H1 (cell line): ENCODE results near the gene CFAP100. TPM values are rescaled to one million over a fixed set of nuclear protein-coding genes. Genes with fewer than 3 reads are reported as not detected.

Source experiments
- CTCF ChIA-PET: fragments of 300-600 bp; sonication (Branson Sonifier 250); formaldehyde crosslinking; loops from one replicate; lab custom pipeline; 2021; ENCODE audit not compliant: partially characterized antibody; lab: Charles Lee
- POLR2A ChIA-PET: fragments of 300-600 bp; sonication (Branson Sonifier 250); formaldehyde crosslinking; loops from one replicate; lab custom pipeline; 2021; ENCODE audit warnings: inconsistent platforms; ENCODE audit not compliant: partially characterized antibody; lab: Charles Lee
- DNase-seq, 2 experiments: peaks; one replicate each; pipeline versions ENCODE4 v3.0.0 to v3.0.0-alpha.2; 2010 to 2022; ENCODE audit warnings: low spot score in 2 of 2, low read depth in 1 of 2, mixed read lengths in 1 of 2
- FAIRE-seq: peaks from 2 replicates; lab custom pipeline; 2011; peaks lifted over from hg19 to GRCh38; lab: Jason Lieb, UNC
- H2AFZ ChIP-seq: 2 replicates; pipeline ENCODE4 v1.8.1; 2012; ENCODE audit warnings: low read length, inconsistent platforms
- H2AK5ac ChIP-seq: 2 replicates; pipeline ENCODE4 v1.6.1; 2013; ENCODE audit warnings: low read depth, low read length
- H2BK120ac ChIP-seq: replicated peaks from 2 replicates; pipeline ENCODE3; 2013; ENCODE audit warnings: low read depth, low read length, inconsistent platforms
- H2BK12ac ChIP-seq: 2 replicates; pipeline ENCODE4 v1.6.1; 2013; ENCODE audit warnings: low read depth, low read length
- H2BK15ac ChIP-seq: 2 replicates; pipeline ENCODE4 v1.6.1; 2013; ENCODE audit warnings: low read length
- H2BK20ac ChIP-seq: 2 replicates; pipeline ENCODE4 v1.6.1; 2013; ENCODE audit warnings: low read length
- H2BK5ac ChIP-seq: 2 replicates; pipeline ENCODE4 v1.6.1; 2013; ENCODE audit warnings: low read depth, low read length
- H3K14ac ChIP-seq: 2 replicates; pipeline ENCODE4 v1.6.1; 2013; ENCODE audit warnings: inconsistent platforms; ENCODE audit not compliant: insufficient read length
- H3K18ac ChIP-seq: 2 replicates; pipeline ENCODE4 v1.6.1; 2013; ENCODE audit warnings: low read length; ENCODE audit errors: extremely low read depth
- H3K23ac ChIP-seq: 2 replicates; pipeline ENCODE4 v1.6.1; 2013; ENCODE audit warnings: inconsistent platforms; ENCODE audit not compliant: insufficient read length
- H3K23me2 ChIP-seq: 2 replicates; pipeline ENCODE4 v1.6.1; 2013; ENCODE audit warnings: low read depth, low read length
- H3K27ac ChIP-seq: 2 replicates; pipeline ENCODE4 v1.6.1; 2011; ENCODE audit warnings: low read depth, low read length, inconsistent platforms
- H3K27me3 ChIP-seq, 4 experiments: replicated peaks in 1 of 4; 1 replicate in 1 of 4; 2 replicates in 3 of 4; pipeline versions ENCODE4 v1.6.1 to v1.8.1; 2011 to 2013; ENCODE audit warnings: low read length in 3 of 4, mild to moderate bottlenecking in 3 of 4, inconsistent platforms in 2 of 4, mixed read lengths in 2 of 4, moderate library complexity in 1 of 4; ENCODE audit not compliant: control insufficient read depth in 3 of 4, insufficient read depth in 3 of 4; ENCODE audit errors: extremely low read depth in 1 of 4
- H3K36me3 ChIP-seq, 4 experiments: 2 replicates each; pipeline versions ENCODE4 v1.6.1 to v1.8.1; 2011 to 2013; ENCODE audit warnings: mild to moderate bottlenecking in 4 of 4, low read length in 3 of 4, moderate library complexity in 2 of 4, control low read depth in 1 of 4, inconsistent platforms in 1 of 4; ENCODE audit not compliant: insufficient read depth in 4 of 4, control insufficient read depth in 2 of 4
- H3K4ac ChIP-seq: replicated peaks from 2 replicates; pipeline ENCODE3; 2013; ENCODE audit warnings: low read length, low read depth, mixed read lengths, inconsistent platforms; ENCODE audit not compliant: insufficient read length
- H3K4me1 ChIP-seq, 4 experiments: replicated peaks in 1 of 4; 1 replicate in 1 of 4; 2 replicates in 3 of 4; pipeline versions ENCODE4 v1.6.1 to v1.8.1; 2011 to 2013; ENCODE audit warnings: low read length in 3 of 4, inconsistent platforms in 2 of 4, mixed read lengths in 1 of 4; ENCODE audit not compliant: insufficient read depth in 4 of 4, control insufficient read depth in 3 of 4
- H3K4me2 ChIP-seq, 2 experiments: 2 replicates each; pipeline versions ENCODE4 v1.6.1 to v1.8.1; 2011 to 2013; ENCODE audit warnings: low read depth in 2 of 2, low read length in 2 of 2, control low read depth in 1 of 2, inconsistent platforms in 1 of 2, mild to moderate bottlenecking in 1 of 2; ENCODE audit not compliant: insufficient read depth in 1 of 2
- H3K4me3 ChIP-seq, 4 experiments: fragments of 200-600, 300-600 bp in 1 of 4; sonication (generic), shearing (Covaris generic), sonication (Bioruptor Twin) in 1 of 4; 2 replicates each; pipeline versions ENCODE4 v1.5.1 to v1.8.1; 2011 to 2016; ENCODE audit warnings: low read length in 4 of 4, low read depth in 3 of 4, control low read depth in 2 of 4, inconsistent platforms in 2 of 4, mild to moderate bottlenecking in 2 of 4, mixed read lengths in 1 of 4, moderate library complexity in 1 of 4; ENCODE audit not compliant: insufficient read depth in 2 of 4; ENCODE audit errors: extremely low read depth in 1 of 4
- H3K56ac ChIP-seq: replicated peaks from 2 replicates; pipeline ENCODE3; 2013; ENCODE audit warnings: low read depth, mild to moderate bottlenecking, mixed read lengths, low read length, inconsistent platforms; ENCODE audit not compliant: insufficient read length
- H3K79me1 ChIP-seq: 2 replicates; pipeline ENCODE4 v1.6.1; 2013; ENCODE audit warnings: low read depth, low read length, control low read depth
- H3K79me2 ChIP-seq, 2 experiments: 2 replicates each; pipeline versions ENCODE4 v1.6.1 to v1.8.1; 2012 to 2013; ENCODE audit warnings: low read length in 2 of 2, mild to moderate bottlenecking in 2 of 2, inconsistent platforms in 1 of 2; ENCODE audit not compliant: insufficient read depth in 2 of 2, control insufficient read depth in 1 of 2
- H3K9ac ChIP-seq, 4 experiments: replicated peaks in 1 of 4; 1 replicate in 1 of 4; 2 replicates in 3 of 4; pipeline versions ENCODE4 v1.6.1 to v1.8.1; 2011 to 2013; ENCODE audit warnings: low read depth in 3 of 4, low read length in 3 of 4, control low read depth in 2 of 4, mild to moderate bottlenecking in 2 of 4, moderate library complexity in 2 of 4, inconsistent platforms in 1 of 4; ENCODE audit errors: extremely low read depth in 1 of 4
- H3K9me3 ChIP-seq, 2 experiments: 2 replicates each; pipeline versions ENCODE4 v1.6.1 to v1.8.1; 2012 to 2013; ENCODE audit warnings: mild to moderate bottlenecking in 2 of 2, moderate library complexity in 2 of 2, control low read depth in 1 of 2, inconsistent platforms in 1 of 2, low read depth in 1 of 2, low read length in 1 of 2, mixed read lengths in 1 of 2; ENCODE audit not compliant: insufficient read depth in 2 of 2
- H4K20me1 ChIP-seq, 2 experiments: replicated peaks in 1 of 2; 2 replicates each; pipeline versions ENCODE3 to v1.8.1; 2011 to 2013; ENCODE audit warnings: inconsistent platforms in 2 of 2, low read length in 2 of 2, mild to moderate bottlenecking in 1 of 2; ENCODE audit not compliant: insufficient read depth in 2 of 2, control insufficient read depth in 1 of 2
- H4K5ac ChIP-seq: 2 replicates; pipeline ENCODE4 v1.6.1; 2013; ENCODE audit warnings: low read length, low read depth, mixed read lengths, inconsistent platforms; ENCODE audit not compliant: insufficient read length
- H4K8ac ChIP-seq: 2 replicates; pipeline ENCODE4 v1.8.0; 2013; ENCODE audit warnings: mild to moderate bottlenecking, moderate library complexity, low read length, inconsistent platforms; ENCODE audit not compliant: insufficient read depth; ENCODE audit errors: extremely low read depth
- H4K91ac ChIP-seq: replicated peaks from 2 replicates; pipeline ENCODE3; 2013; ENCODE audit warnings: low read length, mixed read lengths, inconsistent platforms; ENCODE audit not compliant: insufficient read length
- BACH1 ChIP-seq: IDR thresholded peaks from 2 replicates; pipeline ENCODE4 v1.6.1; 2012; ENCODE audit warnings: low read length, improper control_type of control experiment
- CTCF ChIP-seq, 3 experiments: IDR thresholded peaks; 1 replicate in 2 of 3; 2 replicates in 1 of 3; pipeline versions ENCODE4 v1.5.1 to v1.6.1; 2011; ENCODE audit warnings: low read length in 3 of 3, mild to moderate bottlenecking in 3 of 3, inconsistent platforms in 2 of 3, low read depth in 1 of 3, moderate library complexity in 1 of 3; ENCODE audit not compliant: insufficient read depth in 1 of 3; ENCODE audit errors: control extremely low read depth in 1 of 3
- HDAC6 ChIP-seq: IDR thresholded peaks from one replicate; pipeline ENCODE4 v1.7.1; 2012; ENCODE audit warnings: low read depth, mild to moderate bottlenecking, inconsistent platforms, low read length, moderate library complexity
- NANOG ChIP-seq: IDR thresholded peaks from 2 replicates; pipeline ENCODE4 v1.6.1; 2011; ENCODE audit warnings: low read length, low read depth, mild to moderate bottlenecking, inconsistent platforms; ENCODE audit not compliant: insufficient read depth, poor library complexity, severe bottlenecking
- PHF8 ChIP-seq: fragments of 200-600 bp; sonication (generic); conservative IDR thresholded peaks from 2 replicates; pipeline ENCODE4 v1.7.1; 2012; ENCODE audit warnings: low read depth, mild to moderate bottlenecking, inconsistent platforms, low read length, moderate library complexity
- POLR2AphosphoS5 ChIP-seq: IDR thresholded peaks from 2 replicates; pipeline ENCODE4 v1.6.1; 2011; ENCODE audit warnings: low read depth, low read length
- SAP30 ChIP-seq: fragments of 300-600 bp; sonication (generic); IDR thresholded peaks from 2 replicates; pipeline ENCODE4 v1.7.1; 2012; ENCODE audit warnings: low read length, moderate library complexity, mild to moderate bottlenecking, inconsistent platforms; ENCODE audit not compliant: insufficient read depth, insufficient replicate concordance
- WGBS, 2 experiments: shearing (Covaris generic) in 1 of 2; methylation state at CpG; one replicate each; pipeline versions ENCODE4 v1.1.6 to v1.1.7; 2013 to 2015; ENCODE audit warnings: low lambda C conversion rate in 2 of 2, mixed read lengths in 2 of 2, inconsistent platforms in 1 of 2, low coverage in 1 of 2, missing lambda C conversion rate in 1 of 2; ENCODE audit not compliant: insufficient replicate concordance in 2 of 2, insufficient coverage in 1 of 2, insufficient read length in 1 of 2; ENCODE audit errors: extremely low coverage in 1 of 2, missing lambda C conversion rate in 1 of 2; 5-methylcytosine and 5-hydroxymethylcytosine counted together
- polyA plus RNA-seq, 7 experiments: library from polyadenylated mRNA; depleted of rRNA in 3 of 7; stranded (reverse) in 5 of 7; unstranded in 2 of 7; fragments of >200 nt in 5 of 7; fragments of 200-250 nt in 2 of 7; gene quantifications; 1 replicate in 5 of 7; 2 replicates in 1 of 7; 4 replicates in 1 of 7; pipeline versions ENCODE4 v1.2.1 to v1.2.3, GENCODE V29; 2011 to 2013; ENCODE audit warnings: missing spikeins in 2 of 7, mixed read lengths in 2 of 7
- total RNA-seq: library from RNA; stranded (reverse); fragmentation: NEBNext Ultra II Directional; extraction: Animal tissue kit (Norgen Biotek cat#: 25700); gene quantifications from 2 replicates; pipeline ENCODE4 v1.2.1, GENCODE V29; 2021
- TF ChIP-seq, protein P1 (sequence below): IDR thresholded peaks from 2 replicates; pipeline ENCODE4 v1.6.1; 2012; ENCODE audit warnings: inconsistent platforms

CFAP100 gene
- total and polyA plus RNA-seq, 2 of the 8 experiments (the other 6 are each of a cell fraction or from before 2014, with no cell fraction given) = 0.17 TPM; not detected in 1

GRCh38 chr3:126463521-126463920 lies 68.8 kb downstream of the CFAP100 start:
- Histone ChIP-seq H2AK5ac (no peak overlapping the region), H2BK20ac (no peak overlapping the region)

More at GRCh38 chr3:126463521-126463920, 68.8 kb downstream of the CFAP100 start:
- H2BK5ac ChIP-seq = no peak overlapping the region
- H3K79me1 ChIP-seq = peaks cover 2% of the 10 kb centered on the region; the same call in 1 of the 2 replicates
- ChIA-PET CTCF (interaction anchor here (1.5 to 1.6 kb wide), 2 partner anchors 46 to 85 kb away, joined by 3 read pairs; no protein-coding TSS in a partner anchor), POLR2A (no interaction called here)
- no peak overlapping the region for H3K56ac ChIP-seq
- no peak overlapping the region for H3K23ac ChIP-seq
- no peak overlapping the region for H4K91ac ChIP-seq
- H3K79me2 ChIP-seq = 0 out of 4 replicates have a peak, but pooled peaks cover 0 to 3% of the 10 kb centered on the region in 2 experiments
- no peak overlapping the region for H2BK12ac ChIP-seq
- H3K9me3 ChIP-seq = no peaks in the 10 kb centered on the region
- no peak overlapping the region for H3K14ac ChIP-seq
- H3K4ac ChIP-seq = no peak overlapping the region
- H3K9ac ChIP-seq = no peak overlapping the region
- peaks cover 19 to 85% (median 61%) of the 10 kb centered on the region in 4 experiments; a peak in 7 of 8 replicates for H3K36me3 ChIP-seq
- no peak overlapping the region for H4K8ac ChIP-seq
- H3K27me3 ChIP-seq = no peaks in the 10 kb centered on the region
- FAIRE-seq = no peak
- H3K18ac ChIP-seq = no peak overlapping the region
- H2AFZ ChIP-seq = no peak overlapping the region
- no peaks in the 10 kb centered on the region for H3K4me1 ChIP-seq
- H4K20me1 ChIP-seq = peaks cover 9 to 13% of the 10 kb centered on the region in 2 experiments
- WGBS, 2 experiments = 81% methylated on average over 2 of the region's 2 CpGs; no CpG with 5 or more reads in 1 of the 2 experiments
- no peak for TF ChIP-seq HDAC6
- no peak for TF ChIP-seq PHF8
- no peak for TF ChIP-seq BACH1
- TF ChIP-seq SAP30 = no peak
- no peak for TF ChIP-seq CTCF (IDR thresholded peaks at IDR 0.05; ENCODE audit: control extremely low read depth in 1 of 3, insufficient read depth in 1 of 3, low read depth in 1 of 3, low read length in 3 of 3)
- TF ChIP-seq, protein P1, sequence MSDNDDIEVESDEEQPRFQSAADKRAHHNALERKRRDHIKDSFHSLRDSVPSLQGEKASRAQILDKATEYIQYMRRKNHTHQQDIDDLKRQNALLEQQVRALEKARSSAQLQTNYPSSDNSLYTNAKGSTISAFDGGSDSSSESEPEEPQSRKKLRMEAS = no peak
- TF ChIP-seq POLR2AphosphoS5 = no peak
- no peak for TF ChIP-seq NANOG
- TF ChIP-seq, all 59 proteins: peak for 0
- H3K4me2 ChIP-seq = no peak overlapping the region
- H3K27ac ChIP-seq = no peak overlapping the region
- no peak overlapping the region for H4K5ac ChIP-seq
- H3K23me2 ChIP-seq = no peaks in the 10 kb centered on the region
- no peak overlapping the region for H3K4me3 ChIP-seq
- H2BK15ac ChIP-seq = no peak overlapping the region
- no peak overlapping the region for H2BK120ac ChIP-seq
- DNase-seq = no peak
